Vein endothelial cell (primary cell): Measurements from ENCODE around the gene PNPT1. TPM values are rescaled to one million over a fixed set of nuclear protein-coding genes. Genes with fewer than 3 reads are reported as not detected.

ENCODE experiments used
- total RNA-seq: library from RNA; depleted of rRNA; stranded (reverse); fragments of >200 nt; gene quantifications from 2 replicates; pipeline ENCODE4 v1.2.3, GENCODE V29; 2012

PNPT1 gene
- 24.5 and 27.8 TPM in 2 replicates for total RNA-seq

DNA sequence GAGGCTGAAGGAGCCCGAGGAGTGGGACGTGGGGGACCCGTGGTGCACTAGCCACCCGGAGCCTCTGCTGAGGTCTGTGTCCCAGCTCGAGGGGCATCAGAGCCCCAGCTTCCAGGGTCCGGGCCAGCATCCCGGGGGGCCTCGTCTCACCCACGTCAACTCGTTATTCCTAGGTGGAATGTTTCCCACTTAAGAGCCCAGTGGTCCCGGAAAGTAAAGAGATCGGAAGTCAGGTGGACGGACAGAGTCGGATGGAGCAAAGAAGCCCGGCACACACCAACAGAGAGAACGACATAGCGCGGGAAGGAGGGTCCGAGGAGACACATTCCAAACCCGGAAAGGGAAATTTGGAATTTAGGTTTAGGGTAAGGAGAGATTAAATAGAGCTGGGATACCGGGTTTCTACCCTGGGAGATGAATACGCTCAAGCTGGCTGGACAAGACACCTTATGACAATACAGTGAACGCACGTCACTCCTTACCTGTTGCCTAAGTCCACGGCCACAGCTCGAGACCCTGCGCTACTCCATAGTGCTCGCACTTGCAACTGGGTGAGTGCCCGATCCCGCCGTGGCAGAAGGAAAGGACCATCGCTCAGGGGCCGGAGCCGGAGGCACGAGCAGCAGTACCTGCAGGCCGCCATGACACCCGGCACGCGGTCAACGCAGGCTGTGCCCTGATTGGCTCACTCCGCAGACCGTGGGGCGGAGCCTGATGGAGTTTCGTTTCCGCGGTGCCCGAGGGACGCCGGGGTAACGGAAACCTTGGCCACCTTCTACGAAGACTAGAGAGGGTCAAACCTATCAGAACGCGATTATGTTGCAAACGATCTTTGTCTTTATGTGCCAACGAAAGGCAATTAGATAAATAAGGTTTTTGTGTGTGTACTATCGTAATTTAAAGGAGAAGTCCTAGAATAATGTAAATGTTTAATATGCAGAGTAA lies at the start of gene PNPT1:
TSS of gene PNPT1 (minus strand) at position 664 of the 945 bp plus-strand sequence. CDS start at position 643, 21 bp downstream.

DNA sequence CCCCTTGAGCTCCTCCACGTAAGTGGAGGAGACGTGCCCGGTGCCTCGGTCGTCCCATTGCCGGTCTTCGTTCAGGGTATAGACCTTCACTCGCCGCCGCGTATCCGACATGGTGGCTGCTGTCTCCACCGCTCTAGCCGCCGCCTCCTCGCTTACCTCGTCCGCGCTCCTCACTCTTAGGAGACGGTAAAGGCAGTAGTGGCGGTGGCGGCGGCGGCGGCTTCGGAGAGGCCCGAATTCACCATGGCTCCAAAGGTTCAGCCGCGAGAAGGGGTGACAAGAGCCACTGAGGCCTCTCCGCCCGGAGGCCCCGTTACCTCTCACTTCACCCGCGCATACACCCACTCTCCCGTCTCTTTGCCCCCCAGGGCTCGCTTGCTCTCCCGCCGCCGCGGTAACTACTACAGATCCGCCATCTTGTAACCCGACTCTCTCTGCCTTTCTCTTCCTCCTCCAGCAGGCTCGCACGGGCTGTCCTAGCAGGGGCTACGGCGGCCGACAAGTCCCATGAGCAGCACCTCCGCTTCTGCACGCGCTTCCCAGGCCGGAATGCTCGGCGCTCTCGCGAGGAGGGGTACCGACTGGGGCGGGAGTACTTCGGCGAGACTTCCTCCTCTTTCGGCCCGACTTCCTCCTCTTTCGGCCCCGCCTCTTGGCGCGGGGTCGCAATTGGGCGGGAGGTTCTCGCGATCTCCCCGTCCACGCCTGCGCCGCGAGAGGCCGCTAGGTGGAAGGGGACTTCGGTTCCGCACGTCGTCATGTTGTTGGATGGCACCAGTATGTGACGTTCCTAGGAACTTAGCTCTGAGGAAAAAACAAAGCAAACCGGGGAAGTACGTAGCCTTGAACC lies 76.2 kb downstream of the PNPT1 start, which contains the start of gene PPP4R3B:
TSS of gene PPP4R3B (minus strand) at position 448 of the 850 bp plus-strand sequence. CDS start at position 111, 337 bp downstream.

Other genes starting within 250 kb of the PNPT1 start
- 16.0 and 17.1 TPM in 2 replicates for gene CFAP36, start 174.1 kb downstream of the PNPT1 start, total RNA-seq
- 36.6 and 47.3 TPM in 2 replicates for gene PPP4R3B, start 76.2 kb downstream of the PNPT1 start, total RNA-seq
- gene EFEMP1, start 229.9 kb upstream of the PNPT1 start, total RNA-seq, result 4,554 and 6,170 TPM in 2 replicates